GM12892 (cell line): ENCODE data around the gene NAGA.

Experiments used
- POLR2A ChIP-seq: IDR thresholded peaks from 2 replicates; pipeline ENCODE4 v1.6.1; 2011; ENCODE audit warnings: low read depth, low read length, control low read depth
- POLR2AphosphoS5 ChIP-seq: IDR thresholded peaks from 2 replicates; pipeline ENCODE4 v1.6.1; 2011; ENCODE audit warnings: low read depth, low read length, control low read depth

GRCh38 chr22:42022162-42022847 lies 48.3 kb downstream of the NAGA start:
- TF ChIP-seq POLR2AphosphoS5 (no peak), POLR2A (no peak)
